HG02870 (cell line): ENCODE results near the gene B4GALT5.
A peak's percentile ranks its signal among the peaks of the same experiment; 100 is the strongest.
"Not testable (repeated sequence)": the region's sequence is repeated elsewhere in the genome, so short reads cannot be mapped to it uniquely, and the experiment has no call there.

Experiments used
- ATAC-seq: cut with Tn5 transposase; IDR thresholded peaks from one replicate; pipeline ENCODE4 v1.9.1; 2021; ENCODE audit warnings: mild to moderate bottlenecking, moderate library complexity; ENCODE audit not compliant: unreplicated experiment

Gene B4GALT5

GRCh38 chr20:49737260-49737659 is 23.6 kb upstream of the B4GALT5 start:
- no peak for ATAC-seq

GRCh38 chr20:49729780-49730179 is 16.1 kb upstream of the B4GALT5 start:
- no peak for ATAC-seq

- ATAC-seq: no peak
These were observed 14.5 kb upstream of the B4GALT5 start for GRCh38 chr20:49727894-49728885.

GRCh38 chr20:49727478-49727877 is 13.8 kb upstream of the B4GALT5 start:
- no peak for ATAC-seq

GRCh38 chr20:49725694-49726093 is 12.0 kb upstream of the B4GALT5 start:
- no peak for ATAC-seq

- not testable (repeated sequence) for ATAC-seq
These were observed 11.5 kb upstream of the B4GALT5 start for GRCh38 chr20:49725224-49725606.

GRCh38 chr20:49724408-49725223 is 10.9 kb upstream of the B4GALT5 start:
- ATAC-seq: no peak

- not testable (repeated sequence) for ATAC-seq
These were observed 10.1 kb upstream of the B4GALT5 start for GRCh38 chr20:49723758-49724157.

GRCh38 chr20:49721326-49721725 is 7.6 kb upstream of the B4GALT5 start:
- not testable (repeated sequence) for ATAC-seq

GRCh38 chr20:49715466-49715865 is 1.8 kb upstream of the B4GALT5 start:
- ATAC-seq: no peak

- ATAC-seq: peak; percentile 38
These were observed 504 bp downstream of the B4GALT5 start for GRCh38 chr20:49712996-49713752.

- ATAC-seq: no peak
These were observed 1.1 kb downstream of the B4GALT5 start for GRCh38 chr20:49712646-49712995.

- no peak for ATAC-seq
These were observed 1.6 kb downstream of the B4GALT5 start for GRCh38 chr20:49712118-49712517.

- ATAC-seq: no peak
These were observed 2.1 kb downstream of the B4GALT5 start for GRCh38 chr20:49711667-49711987.

- ATAC-seq: no peak
These were observed 2.6 kb downstream of the B4GALT5 start for GRCh38 chr20:49710971-49711666.

- no peak for ATAC-seq
These were observed 6.6 kb downstream of the B4GALT5 start for GRCh38 chr20:49707118-49707517.

- no peak for ATAC-seq
These were observed 7.0 kb downstream of the B4GALT5 start for GRCh38 chr20:49706630-49707091.

GRCh38 chr20:49705893-49706292 is 7.8 kb downstream of the B4GALT5 start:
- not testable (repeated sequence) for ATAC-seq

GRCh38 chr20:49705358-49705757 is 8.3 kb downstream of the B4GALT5 start:
- ATAC-seq: no peak

GRCh38 chr20:49704932-49705336 is 8.7 kb downstream of the B4GALT5 start:
- no peak for ATAC-seq
